Placental pericyte (primary cell): ENCODE results near the gene COQ8B. TPM values are rescaled to one million over a fixed set of nuclear protein-coding genes. Genes with fewer than 3 reads are reported as not detected.

ENCODE experiments used
- small RNA-seq: library from RNA; depleted of rRNA; stranded (forward); fragments of <200 nt; gene quantifications from one replicate; pipeline ENCODE3, GENCODE V24; 2012; ENCODE audit warnings: low replicate concordance
- total RNA-seq: library from RNA; depleted of rRNA; stranded (reverse); fragments of >200 nt; gene quantifications from 2 replicates; pipeline ENCODE4 v1.2.3, GENCODE V29; 2012

COQ8B gene
- 28.9 and 40.7 TPM in 2 replicates for total RNA-seq

GRCh38 chr19:40716482-40717324 lies at the start of gene COQ8B, which contains the start of gene ITPKC:
TSS of gene COQ8B (minus strand) at chr19:40716886. CDS start at chr19:40714632, 2,254 bp downstream.
TSS of gene ITPKC (plus strand) at chr19:40717112. CDS start at chr19:40717136, 24 bp downstream.

GRCh38 chr19:40750874-40751537 lies 34.3 kb upstream of the COQ8B start, which contains the start of gene SNRPA:
TSS of gene SNRPA (plus strand) at chr19:40751203. CDS start at chr19:40751409, 206 bp downstream.

GRCh38 chr19:40750058-40750873 lies 33.6 kb upstream of the COQ8B start, which contains the start of gene ACTMAP:
TSS of gene ACTMAP (minus strand) at chr19:40750477. CDS start at chr19:40749803, 674 bp downstream.

GRCh38 chr19:40690050-40690692 lies 26.5 kb downstream of the COQ8B start, which contains the start of gene NUMBL:
TSS of gene NUMBL (minus strand) at chr19:40690651. CDS start at chr19:40690483, 168 bp downstream.

Small RNAs within 50 kb of the gene (small RNA-seq; reads per million reads assigned to genes)
- not detected for gene RNU6-195P

Other genes with a start within 250 kb of the COQ8B start
- gene SPTBN4, start 249.9 kb downstream of the COQ8B start, total RNA-seq = 0.14 and 0.66 TPM in 2 replicates
- 14.9 and 26.2 TPM in 2 replicates for gene SHKBP1, start 140.0 kb downstream of the COQ8B start, total RNA-seq
- gene LTBP4, start 115.5 kb downstream of the COQ8B start, total RNA-seq = 9.7 and 16.6 TPM in 2 replicates
- gene NUMBL, start 26.2 kb downstream of the COQ8B start, total RNA-seq = 36.5 and 40.9 TPM in 2 replicates
- gene ITPKC, start 226 bp upstream of the COQ8B start, total RNA-seq = 17.5 and 23.2 TPM in 2 replicates
- 1.1 and 2.0 TPM in 2 replicates for gene ACTMAP, start 33.6 kb upstream of the COQ8B start, total RNA-seq
- gene SNRPA, start 34.3 kb upstream of the COQ8B start, total RNA-seq = 33.7 and 55.4 TPM in 2 replicates
- gene MIA, start 58.6 kb upstream of the COQ8B start, total RNA-seq = not detected in 2 replicates
- 11.7 and 19.9 TPM in 2 replicates for gene RAB4B, start 61.4 kb upstream of the COQ8B start, total RNA-seq
- 101 and 103 TPM in 2 replicates for gene EGLN2, start 82.3 kb upstream of the COQ8B start, total RNA-seq
- not detected in 2 replicates for gene CYP2A6, start 133.6 kb upstream of the COQ8B start, total RNA-seq
- gene CYP2A7, start 165.3 kb upstream of the COQ8B start, total RNA-seq = not detected in 2 replicates